Trophoblast cell (in vitro differentiated cells and primary cell): ENCODE measurements around the gene KCNG1.
"Not testable (repeated sequence)": the region's sequence is repeated elsewhere in the genome, so short reads cannot be mapped to it uniquely, and the experiment has no call there.

Source experiments
- DNase-seq, 2 donors: peaks; one replicate each; pipeline ENCODE4 v3.0.0-alpha.2; 2016
- H2AFZ ChIP-seq: 2 replicates; pipeline ENCODE4 v1.6.1; 2013; ENCODE audit warnings: low read length, moderate library complexity, mild to moderate bottlenecking; ENCODE audit not compliant: insufficient read depth, poor library complexity
- H2AK5ac ChIP-seq: 2 replicates; pipeline ENCODE4 v1.6.1; 2013; ENCODE audit warnings: mild to moderate bottlenecking, low read length
- H2BK120ac ChIP-seq: 2 replicates; pipeline ENCODE4 v1.6.1; 2013; ENCODE audit warnings: low read length, mild to moderate bottlenecking, moderate library complexity; ENCODE audit not compliant: insufficient read depth, poor library complexity
- H2BK12ac ChIP-seq: 2 replicates; pipeline ENCODE4 v1.6.1; 2013; ENCODE audit warnings: mild to moderate bottlenecking, low read length, moderate library complexity
- H2BK5ac ChIP-seq: 2 replicates; pipeline ENCODE4 v1.6.1; 2013; ENCODE audit warnings: low read length, low read depth, moderate library complexity, mild to moderate bottlenecking; ENCODE audit not compliant: poor library complexity
- H3K14ac ChIP-seq: 2 replicates; pipeline ENCODE4 v1.6.1; 2013; ENCODE audit warnings: mild to moderate bottlenecking, low read length
- H3K18ac ChIP-seq: 2 replicates; pipeline ENCODE4 v1.6.1; 2013; ENCODE audit warnings: mild to moderate bottlenecking, low read length
- H3K23ac ChIP-seq: 2 replicates; pipeline ENCODE4 v1.6.1; 2013; ENCODE audit warnings: low read length
- H3K27ac ChIP-seq: 2 replicates; pipeline ENCODE4 v1.5.1; 2013; ENCODE audit warnings: low read depth, mild to moderate bottlenecking, inconsistent platforms, low read length, moderate library complexity
- H3K27me3 ChIP-seq: 2 replicates; pipeline ENCODE4 v1.6.1; 2013; ENCODE audit warnings: inconsistent platforms, mild to moderate bottlenecking, low read length, moderate library complexity; ENCODE audit not compliant: insufficient read depth
- H3K36me3 ChIP-seq, 2 experiments: 1 replicate in 1 of 2; 2 replicates in 1 of 2; pipeline ENCODE4 v1.6.1; 2013; ENCODE audit warnings: low read length in 2 of 2, mild to moderate bottlenecking in 2 of 2, moderate library complexity in 1 of 2; ENCODE audit not compliant: insufficient read depth in 2 of 2, control insufficient read depth in 1 of 2
- H3K4ac ChIP-seq: 2 replicates; pipeline ENCODE4 v1.6.1; 2013; ENCODE audit warnings: low read depth, mild to moderate bottlenecking, low read length, moderate library complexity
- H3K4me1 ChIP-seq, 2 experiments: 1 replicate in 1 of 2; 2 replicates in 1 of 2; pipeline ENCODE4 v1.6.1; 2013; ENCODE audit warnings: low read length in 2 of 2, mild to moderate bottlenecking in 2 of 2, moderate library complexity in 1 of 2; ENCODE audit not compliant: insufficient read depth in 2 of 2, control insufficient read depth in 1 of 2
- H3K4me2 ChIP-seq: 2 replicates; pipeline ENCODE4 v1.6.1; 2013; ENCODE audit warnings: inconsistent platforms, mild to moderate bottlenecking, low read length, moderate library complexity
- H3K4me3 ChIP-seq: 2 replicates; pipeline ENCODE4 v1.5.1; 2013; ENCODE audit warnings: mild to moderate bottlenecking, low read depth, low read length, inconsistent platforms
- H3K79me1 ChIP-seq: one replicate; pipeline ENCODE4 v1.6.1; 2013; ENCODE audit warnings: low read length
- H3K79me2 ChIP-seq: 2 replicates; pipeline ENCODE4 v1.6.1; 2013; ENCODE audit warnings: low read length, mild to moderate bottlenecking; ENCODE audit not compliant: control insufficient read depth, insufficient read depth, poor library complexity
- H3K9ac ChIP-seq: 2 replicates; pipeline ENCODE4 v1.6.1; 2013; ENCODE audit warnings: mild to moderate bottlenecking, low read length
- H3K9me3 ChIP-seq: 2 replicates; pipeline ENCODE4 v1.6.1; 2013; ENCODE audit warnings: low read depth, mild to moderate bottlenecking, control low read depth, inconsistent platforms, low read length; ENCODE audit not compliant: insufficient read depth
- H4K12ac ChIP-seq: 2 replicates; pipeline ENCODE4 v1.6.1; 2013; ENCODE audit warnings: low read depth, mild to moderate bottlenecking, low read length, moderate library complexity
- H4K8ac ChIP-seq: 2 replicates; pipeline ENCODE4 v1.6.1; 2013; ENCODE audit warnings: low read depth, mild to moderate bottlenecking, low read length, moderate library complexity
- H4K91ac ChIP-seq: one replicate; pipeline ENCODE4 v1.6.1; 2013; ENCODE audit warnings: low read depth, mild to moderate bottlenecking, low read length, moderate library complexity
- WGBS: extraction: QIAGEN DNeasy Blood & Tissue Kit; methylation state at CpG from one replicate; pipeline ENCODE4 v1.1.7; 2013; ENCODE audit warnings: missing lambda C conversion rate; ENCODE audit not compliant: insufficient read length, insufficient coverage; ENCODE audit errors: extremely low coverage; 5-methylcytosine and 5-hydroxymethylcytosine counted together

Gene KCNG1

GRCh38 chr20:50981714-50982048 is 41.2 kb downstream of the KCNG1 start:
- Histone ChIP-seq H4K91ac (peak overlapping the region; percentile 7), H3K14ac (no peak overlapping the region), H3K4ac (no peak overlapping the region), H3K18ac (no peak overlapping the region), H3K36me3 (no peaks in the 10 kb centered on the region), H3K9ac (no peak overlapping the region), H3K4me3 (no peak overlapping the region), H4K12ac (no peak overlapping the region), H4K8ac (no peak overlapping the region), H2AK5ac (no peak overlapping the region), H2BK5ac (no peak overlapping the region), H3K79me2 (no peaks in the 10 kb centered on the region), H3K23ac (no peak overlapping the region), H3K9me3 (no peaks in the 10 kb centered on the region), H3K79me1 (no peaks in the 10 kb centered on the region), H3K27me3 (no peaks in the 10 kb centered on the region), H3K4me2 (no peak overlapping the region), H3K27ac (no peak overlapping the region), H2BK12ac (no peak overlapping the region), H3K4me1 (peaks cover 0 to 5% of the 10 kb centered on the region in 2 experiments), H2BK120ac (no peak overlapping the region), H2AFZ (no peak overlapping the region)
- DNase-seq: no peak
- WGBS: no CpG with 5 or more reads among the region's 3 CpGs

DNA sequence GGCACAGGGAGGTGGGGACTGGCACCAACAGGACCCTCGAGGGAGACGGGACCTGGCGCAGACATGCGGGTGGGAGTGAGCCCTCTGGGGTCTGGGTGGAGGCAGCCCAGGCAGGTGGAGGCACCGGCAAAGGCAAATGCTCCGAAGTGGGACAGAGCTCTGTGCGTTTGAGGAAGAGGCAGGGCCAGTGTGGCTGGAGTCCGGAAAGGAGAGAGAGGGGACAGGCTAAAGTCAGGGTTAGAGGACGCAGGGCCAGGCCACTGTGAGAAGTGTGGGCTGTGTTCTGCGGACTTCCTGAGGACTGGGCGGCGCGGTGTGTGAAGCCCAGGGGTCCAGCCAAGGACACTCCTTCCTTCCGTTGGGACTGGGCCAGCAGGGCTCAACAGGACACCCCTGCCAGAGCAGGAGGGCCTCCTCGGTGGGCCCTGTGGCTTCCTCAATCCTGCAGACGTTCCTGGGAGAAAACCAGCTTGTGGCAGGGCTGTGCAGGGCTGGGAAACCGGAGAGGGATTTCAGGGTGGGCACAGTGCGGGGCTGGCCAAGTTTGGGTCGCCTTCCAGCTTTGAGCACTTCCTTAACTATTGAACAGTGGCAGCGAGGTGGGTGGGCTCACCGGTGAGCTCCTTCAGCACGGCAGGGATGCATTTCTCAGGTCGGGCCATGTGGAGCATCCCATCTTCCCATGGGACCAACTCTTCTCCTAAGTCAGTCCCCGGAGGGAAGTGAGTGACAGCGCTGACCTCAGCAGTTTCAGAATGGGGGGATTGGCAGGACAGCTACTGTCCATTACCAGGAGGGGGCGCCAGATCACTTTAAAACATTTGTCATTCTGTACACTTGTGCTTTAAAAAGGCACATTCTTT is 41.8 kb downstream of the KCNG1 start:
- H3K14ac ChIP-seq: no peak overlapping the region
- H4K8ac ChIP-seq: peak overlapping the region; percentile 21
- H3K23ac ChIP-seq: no peak overlapping the region
- H3K79me1 ChIP-seq: no peaks in the 10 kb centered on the region
- no peak overlapping the region for H4K12ac ChIP-seq
- no peak overlapping the region for H3K4me2 ChIP-seq
- no peaks in the 10 kb centered on the region for H3K36me3 ChIP-seq
- peak; percentile 25 to 81 for DNase-seq
- H3K9me3 ChIP-seq: no peaks in the 10 kb centered on the region
- H3K27me3 ChIP-seq: no peaks in the 10 kb centered on the region
- peak overlapping the region; percentile 10 for H3K4me3 ChIP-seq
- H3K4me1 ChIP-seq: peaks cover 0 to 5% of the 10 kb centered on the region in 2 experiments
- H3K9ac ChIP-seq: no peak overlapping the region
- H2AFZ ChIP-seq: no peak overlapping the region
- peak overlapping the region; percentile 38 for H2AK5ac ChIP-seq
- peak overlapping the region; percentile 0 for H2BK120ac ChIP-seq
- no peak overlapping the region for H3K18ac ChIP-seq
- H3K27ac ChIP-seq: no peak overlapping the region
- H2BK5ac ChIP-seq: no peak overlapping the region
- no peaks in the 10 kb centered on the region for H3K79me2 ChIP-seq
- peak overlapping the region; percentile 5 for H2BK12ac ChIP-seq
- H3K4ac ChIP-seq: no peak overlapping the region
- WGBS: no CpG with 5 or more reads among the region's 26 CpGs
- peak overlapping the region; percentile 16 for H4K91ac ChIP-seq

- H3K4me2 ChIP-seq: no peak overlapping the region
- WGBS: no CpG with 5 or more reads among the region's 8 CpGs
Observed at GRCh38 chr20:50980071-50980681, 42.7 kb downstream of the KCNG1 start.

DNA sequence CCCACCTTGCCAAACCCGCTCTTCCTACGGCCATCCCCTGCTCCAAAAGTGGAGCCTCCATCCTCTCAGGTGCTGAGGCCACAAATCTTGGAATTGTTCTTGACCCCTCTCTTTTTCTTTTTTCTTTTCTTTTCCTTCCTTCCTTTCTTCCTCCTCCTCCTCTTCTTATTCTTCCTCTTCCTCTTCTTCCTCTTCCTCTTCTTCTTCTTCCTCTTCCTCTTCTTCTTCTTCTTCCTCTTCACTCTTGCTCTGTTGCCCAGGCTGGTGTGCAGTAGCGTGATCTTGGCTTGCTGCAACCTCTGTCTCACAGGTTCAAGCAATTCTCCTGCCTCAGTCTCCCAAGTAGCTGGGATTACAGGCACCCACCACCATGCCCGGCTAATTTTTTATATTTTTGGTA is 44.4 kb downstream of the KCNG1 start:
- no CpG with 5 or more reads among the region's 4 CpGs for WGBS
- not testable (repeated sequence) for H3K9ac ChIP-seq, H3K14ac ChIP-seq

More at GRCh38 chr20:50980071-50980681, 42.7 kb downstream of the KCNG1 start:
- Histone ChIP-seq H3K23ac (no peak overlapping the region), H3K79me2 (no peaks in the 10 kb centered on the region), H2BK120ac (no peak overlapping the region), H3K18ac (no peak overlapping the region), H3K27ac (no peak overlapping the region), H3K4ac (no peak overlapping the region), H4K91ac (peak overlapping the region; percentile 16), H4K12ac (no peak overlapping the region), H2BK5ac (no peak overlapping the region), H3K36me3 (no peaks in the 10 kb centered on the region), H3K79me1 (no peaks in the 10 kb centered on the region), H3K4me1 (peaks cover 0 to 5% of the 10 kb centered on the region in 2 experiments), H3K9ac (no peak overlapping the region), H3K27me3 (no peaks in the 10 kb centered on the region), H3K4me3 (no peak overlapping the region), H2AFZ (no peak overlapping the region), H2BK12ac (no peak overlapping the region), H3K14ac (no peak overlapping the region), H2AK5ac (no peak overlapping the region), H3K9me3 (no peaks in the 10 kb centered on the region), H4K8ac (no peak overlapping the region)
- peak; percentile 86 to 96 for DNase-seq

More for the DNA sequence above, 44.4 kb downstream of the KCNG1 start:
- not testable (repeated sequence) for H3K23ac ChIP-seq, H4K91ac ChIP-seq, H3K18ac ChIP-seq, H2AFZ ChIP-seq, DNase-seq, H3K79me2 ChIP-seq, H2AK5ac ChIP-seq, H2BK120ac ChIP-seq, H3K79me1 ChIP-seq, H3K36me3 ChIP-seq, H3K4ac ChIP-seq, H2BK5ac ChIP-seq, H3K4me3 ChIP-seq, H4K12ac ChIP-seq, H3K9me3 ChIP-seq, H3K27ac ChIP-seq, H4K8ac ChIP-seq, H3K27me3 ChIP-seq, H3K4me2 ChIP-seq, H2BK12ac ChIP-seq, H3K4me1 ChIP-seq
